Activated CD8-positive, alpha-beta memory T cell treated with anti-CD3 and anti-CD28 coated beads, Interleukin-2, amount 10 ng/mL, durations not matched to agents 7 days and 5 days (primary cell): ENCODE measurements around the gene ITGAE. TPM values are rescaled to one million over a fixed set of nuclear protein-coding genes. Genes with fewer than 3 reads are reported as not detected.
"Not testable (repeated sequence)": the region's sequence is repeated elsewhere in the genome, so short reads cannot be mapped to it uniquely, and the experiment has no call there.

Experiments
- ATAC-seq: fragments of 150-1000 bp; cut with Tn5 transposase; one replicate; pipeline ENCODE4 v1.10.0; 2021; ENCODE audit warnings: moderate library complexity
- CTCF ChIA-PET: fragments of 350-600 bp; sonication (Branson Sonifier 250); formaldehyde crosslinking; loops from one replicate; lab custom pipeline; 2021; ENCODE audit warnings: antibody characterized with exemption; lab: Charles Lee
- DNase-seq: peaks from one replicate; pipeline ENCODE4 v3.0.0-alpha.2; 2020
- H3K27ac Mint-ChIP-seq: one replicate; pipeline ENCODE4 v1.8.0; 2021; ENCODE audit warnings: mild to moderate bottlenecking, mixed read lengths
- H3K27me3 Mint-ChIP-seq: one replicate; pipeline ENCODE4 v1.8.0; 2021; ENCODE audit warnings: mixed read lengths
- H3K36me3 Mint-ChIP-seq: one replicate; pipeline ENCODE4 v1.8.0; 2021; ENCODE audit warnings: mild to moderate bottlenecking, mixed read lengths
- H3K4me1 Mint-ChIP-seq: one replicate; pipeline ENCODE4 v1.8.0; 2021; ENCODE audit warnings: mixed read lengths
- H3K4me3 Mint-ChIP-seq: one replicate; pipeline ENCODE4 v1.8.0; 2021; ENCODE audit warnings: mild to moderate bottlenecking, moderate library complexity, mixed read lengths
- H3K9me3 Mint-ChIP-seq: one replicate; pipeline ENCODE4 v1.8.0; 2022; ENCODE audit warnings: low read depth, mixed read lengths
- total RNA-seq, 2 experiments: library from RNA; stranded (reverse); gene quantifications; one replicate each; pipeline ENCODE4 v1.2.3, GENCODE V29; 2021

The ITGAE gene
- total RNA-seq, 2 experiments from 2014 or later = 54.4 to 70.9 TPM

DNA sequence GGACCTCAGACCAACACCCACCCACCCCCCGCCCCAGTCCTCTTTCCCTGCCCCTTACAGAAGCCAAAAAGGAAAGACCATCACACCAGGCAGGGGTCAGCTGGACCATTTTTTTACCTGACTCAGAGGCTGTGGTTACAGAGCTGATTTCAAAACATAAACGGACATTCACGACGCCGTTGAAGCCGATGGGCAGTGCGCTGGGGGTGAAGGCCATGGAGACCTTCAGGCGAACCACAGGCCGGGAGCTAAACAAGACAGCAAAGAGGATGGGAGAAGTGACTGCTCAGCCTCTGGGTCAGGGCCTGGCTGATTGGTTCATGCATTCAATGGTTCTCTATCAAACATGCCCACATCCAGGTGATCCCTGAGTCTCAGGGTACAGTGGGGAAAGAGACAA is 53.2 kb downstream of the ITGAE start:
- Mint-ChIP-seq H3K4me3 (no peak overlapping the region), H3K27ac (no peak overlapping the region), H3K4me1 (peaks cover 35% of the 10 kb centered on the region), H3K9me3 (no peaks in the 10 kb centered on the region), H3K36me3 (peaks cover 40% of the 10 kb centered on the region), H3K27me3 (no peaks in the 10 kb centered on the region)
- CTCF ChIA-PET = interaction anchor here (1.0 to 7.2 kb wide), 4 partner anchors 11 to 217 kb away, joined by 3 to 64 read pairs (median 5); partner anchors contain the start of gene NCBP3
- no peak for ATAC-seq
- DNase-seq = no peak

DNA sequence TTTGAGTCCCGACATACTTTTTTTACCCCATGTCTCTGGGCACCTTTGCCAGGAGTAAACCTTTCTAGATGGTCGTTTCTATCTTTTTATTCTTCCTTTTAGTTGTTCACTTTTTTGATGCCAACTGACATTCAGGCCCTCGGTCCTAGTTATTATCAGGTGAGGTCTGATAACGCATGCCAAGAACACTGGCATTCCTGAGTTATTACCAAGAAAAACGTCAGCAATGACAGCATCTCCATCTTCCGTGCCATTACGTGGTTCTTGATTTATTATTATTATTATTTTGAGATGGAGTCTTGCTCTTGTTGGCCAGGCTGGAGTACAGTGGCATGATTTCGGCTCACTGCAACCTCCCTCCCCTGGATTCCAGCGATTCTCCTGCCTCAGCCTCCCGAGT is 55.9 kb downstream of the ITGAE start:
- ATAC-seq (no peak), DNase-seq (no peak)
- CTCF ChIA-PET = interaction anchor here (0.6 kb wide), 1 partner anchor 41 kb away, joined by 3 read pairs; no protein-coding TSS in a partner anchor
- Mint-ChIP-seq H3K4me3 (no peak overlapping the region), H3K36me3 (peaks cover 44% of the 10 kb centered on the region), H3K4me1 (peaks cover 33% of the 10 kb centered on the region), H3K27me3 (no peaks in the 10 kb centered on the region), H3K27ac (no peak overlapping the region), H3K9me3 (no peaks in the 10 kb centered on the region)

DNA sequence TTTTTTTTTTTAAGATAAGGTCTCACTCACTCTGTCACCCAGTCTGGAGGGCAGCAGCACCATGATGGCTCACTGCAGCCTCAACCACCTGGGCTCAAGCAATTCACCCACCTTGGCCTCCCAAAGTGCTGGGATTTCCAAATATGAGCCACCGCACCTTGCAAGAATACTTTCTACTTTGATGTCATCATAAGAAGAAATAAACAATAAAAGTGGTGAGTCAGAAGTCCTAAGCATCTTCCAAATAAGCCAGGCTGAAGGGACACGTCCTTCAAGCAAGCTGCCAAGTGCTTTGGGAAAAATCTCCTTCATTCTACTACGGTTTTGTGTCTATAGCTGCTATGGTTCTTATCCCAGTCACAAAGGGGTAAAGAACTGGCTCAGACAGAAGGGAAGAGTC is 57.0 kb downstream of the ITGAE start:
- Mint-ChIP-seq H3K9me3 (no peaks in the 10 kb centered on the region), H3K27ac (no peak overlapping the region), H3K36me3 (peaks cover 44% of the 10 kb centered on the region), H3K4me3 (no peak overlapping the region), H3K4me1 (peaks cover 39% of the 10 kb centered on the region), H3K27me3 (no peaks in the 10 kb centered on the region)
- ATAC-seq (no peak), DNase-seq (no peak)
- CTCF ChIA-PET = no interaction called here

DNA sequence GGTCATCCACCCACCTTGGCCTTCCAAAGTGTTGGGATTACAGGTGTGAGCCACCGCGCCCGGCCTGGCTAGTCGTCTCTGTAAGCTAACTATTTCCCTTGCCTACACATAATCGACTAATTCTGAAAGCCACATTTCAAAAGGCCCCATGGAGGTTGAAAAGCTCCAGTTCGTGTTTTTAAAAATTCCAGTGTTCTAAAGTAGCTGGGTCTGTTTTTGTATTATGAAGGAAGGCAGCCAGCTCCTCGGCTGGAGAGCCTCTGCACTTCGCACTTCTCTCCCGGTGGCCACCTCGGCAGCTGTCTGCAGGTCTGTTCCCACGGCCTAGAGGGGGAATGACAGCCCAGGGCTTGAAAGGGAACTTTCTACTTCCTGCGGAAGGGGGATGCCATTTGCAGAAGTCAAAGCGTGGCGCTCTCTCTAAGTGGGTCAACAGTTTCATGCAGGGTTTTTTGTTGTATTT is 60.3 kb downstream of the ITGAE start:
- peak; percentile 35 for ATAC-seq

DNA sequence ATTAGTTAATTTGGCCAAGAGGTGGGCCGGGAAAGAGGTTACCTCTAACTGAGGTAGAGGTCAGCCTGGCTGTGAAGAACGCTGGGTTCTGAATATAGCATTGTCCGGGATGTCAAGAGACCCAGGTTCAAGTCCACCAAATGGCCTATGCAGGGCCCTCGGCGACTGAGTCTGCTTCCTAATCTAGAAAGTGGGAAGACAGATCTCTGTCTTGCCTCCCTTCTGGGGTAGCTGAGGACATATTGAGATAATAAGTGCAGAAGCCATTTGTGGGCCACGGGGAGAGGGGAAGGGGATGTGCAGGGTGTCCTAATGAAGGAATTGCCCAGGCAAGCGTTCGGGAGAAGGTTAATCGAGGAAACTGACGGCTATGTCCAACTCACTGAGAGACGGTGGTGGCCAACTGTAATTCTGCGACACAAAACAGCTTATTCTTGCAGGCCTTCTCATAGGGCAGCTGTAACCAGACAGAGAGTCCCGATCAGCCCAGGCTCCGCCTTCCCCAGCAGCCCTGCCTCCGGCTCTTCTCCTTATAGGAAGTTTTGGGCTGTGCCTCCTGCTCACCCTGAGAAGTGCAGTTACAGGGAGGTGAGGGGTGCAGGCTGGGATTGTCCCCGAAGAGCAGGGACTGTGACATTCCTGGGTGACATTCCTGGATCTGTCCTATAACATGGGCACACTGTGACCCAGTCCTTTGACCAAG is 61.4 kb downstream of the ITGAE start:
- Mint-ChIP-seq H3K36me3 (peaks cover 23% of the 10 kb centered on the region), H3K9me3 (no peaks in the 10 kb centered on the region), H3K27ac (peak overlapping the region; percentile 59), H3K4me1 (peaks cover 55% of the 10 kb centered on the region), H3K4me3 (no peak overlapping the region), H3K27me3 (no peaks in the 10 kb centered on the region)
- CTCF ChIA-PET = interaction anchor here (1.0 to 8.2 kb wide), 24 partner anchors 10 to 173 kb away, joined by 3 to 283 read pairs (median 18); partner anchors contain the start of genes HASPIN, ITGAE, NCBP3 and P2RX5
- ATAC-seq (no peak), DNase-seq (no peak)

More for the DNA sequence above, 60.3 kb downstream of the ITGAE start:
- no peaks in the 10 kb centered on the region for H3K9me3 Mint-ChIP-seq
- H3K4me3 Mint-ChIP-seq = no peak overlapping the region
- peaks cover 29% of the 10 kb centered on the region for H3K36me3 Mint-ChIP-seq
- CTCF ChIA-PET = interaction anchor here (0.7 to 8.2 kb wide), 21 partner anchors 9 to 1692 kb away, joined by 3 to 283 read pairs (median 5); partner anchors contain the start of genes HASPIN, ITGAE and NCBP3
- peaks cover 55% of the 10 kb centered on the region for H3K4me1 Mint-ChIP-seq
- H3K27ac Mint-ChIP-seq = peak overlapping the region; percentile 77
- H3K27me3 Mint-ChIP-seq = no peaks in the 10 kb centered on the region
- peak; percentile 61 for DNase-seq

DNA sequence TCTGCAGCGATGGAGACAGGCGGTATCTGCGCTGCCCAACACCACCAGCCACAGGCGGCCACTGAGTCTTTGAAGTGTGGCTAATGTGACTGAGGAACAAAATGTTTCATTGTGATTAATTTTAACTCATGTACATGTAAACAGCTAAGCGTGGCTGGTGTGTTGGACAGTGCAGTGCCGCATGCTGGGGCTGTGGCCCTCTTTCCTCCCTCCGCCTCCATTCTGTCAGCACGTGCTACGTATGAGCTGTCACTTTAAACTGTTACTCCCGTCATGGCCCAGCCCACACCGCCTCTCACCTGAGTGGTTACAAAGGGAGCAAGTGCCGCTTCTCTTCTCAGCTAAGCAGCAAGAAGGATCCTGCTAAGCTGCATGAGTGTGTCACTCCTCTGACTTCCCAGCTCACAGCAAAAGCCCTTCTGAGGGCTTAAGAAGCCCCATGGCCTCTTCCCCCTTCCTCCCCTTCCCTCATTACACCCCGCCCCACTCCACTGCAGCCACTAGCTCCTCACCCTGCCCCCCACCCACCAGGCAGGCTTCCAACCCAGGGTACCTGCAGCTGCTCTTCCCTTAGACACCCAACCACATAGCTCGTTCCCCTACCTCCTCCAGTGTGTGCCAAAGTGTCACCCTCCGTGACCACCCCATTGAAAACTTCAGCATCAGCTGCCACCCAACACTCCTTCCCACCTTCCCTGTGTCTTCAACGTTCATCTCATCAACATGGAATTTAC is 62.3 kb downstream of the ITGAE start:
- no peaks in the 10 kb centered on the region for H3K9me3 Mint-ChIP-seq
- H3K27ac Mint-ChIP-seq = peak overlapping the region; percentile 34
- H3K4me3 Mint-ChIP-seq = no peak overlapping the region
- CTCF ChIA-PET = interaction anchor here (0.7 to 8.2 kb wide), 32 partner anchors 11 to 178 kb away, joined by 3 to 283 read pairs (median 18); partner anchors contain the start of genes HASPIN, ITGAE, NCBP3 and P2RX1
- H3K4me1 Mint-ChIP-seq = peaks cover 58% of the 10 kb centered on the region
- no peaks in the 10 kb centered on the region for H3K27me3 Mint-ChIP-seq
- H3K36me3 Mint-ChIP-seq = peaks cover 20% of the 10 kb centered on the region
- ATAC-seq = peak; percentile 63
- peak; percentile 80 for DNase-seq

DNA sequence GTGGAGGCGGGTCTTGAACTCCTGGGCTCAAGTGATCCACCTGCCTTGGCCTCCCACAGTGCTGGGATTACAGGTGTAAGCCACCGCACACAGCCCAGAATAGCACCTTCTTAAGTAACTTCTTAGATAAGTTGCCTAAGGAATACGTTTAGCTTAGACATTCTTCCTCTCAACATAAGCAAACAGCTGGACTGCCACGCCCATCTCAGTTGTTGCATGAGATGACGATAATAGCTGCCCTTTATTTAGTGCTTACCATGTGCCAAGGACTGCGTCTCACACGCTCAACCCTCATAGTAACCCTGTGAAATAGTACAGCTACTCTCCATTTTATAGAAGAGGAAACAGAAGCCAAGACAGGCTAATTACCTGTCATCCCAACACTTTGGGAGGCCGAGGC is 65.5 kb downstream of the ITGAE start:
- no peaks in the 10 kb centered on the region for H3K27me3 Mint-ChIP-seq
- H3K36me3 Mint-ChIP-seq = peaks cover 5% of the 10 kb centered on the region
- CTCF ChIA-PET = interaction anchor here (0.8 to 8.2 kb wide), 15 partner anchors 8 to 235 kb away, joined by 3 to 283 read pairs (median 25); partner anchors contain the start of genes HASPIN and NCBP3
- ATAC-seq = no peak
- no peak overlapping the region for H3K4me3 Mint-ChIP-seq
- peaks cover 39% of the 10 kb centered on the region for H3K4me1 Mint-ChIP-seq
- DNase-seq = no peak
- no peaks in the 10 kb centered on the region for H3K9me3 Mint-ChIP-seq
- H3K27ac Mint-ChIP-seq = no peak overlapping the region

DNA sequence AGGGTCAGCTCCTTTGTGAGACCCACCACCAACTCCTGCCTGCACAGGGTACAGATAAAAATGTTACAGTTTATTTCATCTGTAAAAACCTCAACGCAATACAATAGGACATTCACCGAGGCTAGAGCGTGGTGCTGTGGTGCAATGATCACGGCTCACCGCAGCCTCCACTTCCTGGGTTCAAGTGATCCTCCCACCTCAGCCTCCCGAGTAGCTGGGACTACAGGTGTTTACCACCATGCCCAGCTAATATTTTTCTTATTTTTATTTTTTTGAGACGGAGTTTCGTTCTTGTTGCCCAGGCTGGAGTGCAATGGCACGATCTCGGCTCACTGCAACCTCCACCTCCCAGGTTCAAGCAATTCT is 66.1 kb downstream of the ITGAE start:
- not testable (repeated sequence) for H3K27ac Mint-ChIP-seq, ATAC-seq, H3K4me3 Mint-ChIP-seq, H3K9me3 Mint-ChIP-seq, H3K36me3 Mint-ChIP-seq, DNase-seq, H3K27me3 Mint-ChIP-seq
- peaks cover 32% of the 10 kb centered on the region for H3K4me1 Mint-ChIP-seq
- CTCF ChIA-PET = interaction anchor here (0.8 to 8.2 kb wide), 11 partner anchors 12 to 235 kb away, joined by 3 to 283 read pairs (median 10); partner anchors contain the start of genes HASPIN and NCBP3

DNA sequence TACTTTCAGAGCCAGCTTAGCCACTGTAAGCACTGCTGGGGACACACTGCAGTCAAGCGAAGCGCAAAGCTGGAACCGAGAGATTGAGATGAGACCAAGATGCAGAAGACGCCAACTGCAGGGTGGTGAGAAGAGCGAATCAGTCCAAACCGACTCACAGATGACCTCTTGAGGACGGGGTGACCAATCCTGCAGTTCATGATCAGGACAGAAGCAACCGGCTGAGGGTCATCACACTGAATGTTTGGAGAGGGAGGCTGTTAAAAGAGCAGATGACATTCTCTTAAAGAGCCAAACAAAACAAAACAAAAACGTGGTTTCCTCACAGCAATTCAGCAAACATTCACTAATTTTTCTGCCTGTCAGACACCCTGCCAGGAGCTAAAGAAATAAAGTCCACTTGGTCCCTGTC is 68.8 kb downstream of the ITGAE start:
- CTCF ChIA-PET = interaction anchor here (0.6 to 1.9 kb wide), 4 partner anchors 46 to 131 kb away, joined by 3 to 4 read pairs (median 4); no protein-coding TSS in a partner anchor
- Mint-ChIP-seq H3K27ac (no peak overlapping the region), H3K4me1 (peaks cover 14% of the 10 kb centered on the region), H3K36me3 (peaks cover 16% of the 10 kb centered on the region), H3K27me3 (no peaks in the 10 kb centered on the region), H3K4me3 (no peak overlapping the region), H3K9me3 (no peaks in the 10 kb centered on the region)
- ATAC-seq (no peak), DNase-seq (no peak)

DNA sequence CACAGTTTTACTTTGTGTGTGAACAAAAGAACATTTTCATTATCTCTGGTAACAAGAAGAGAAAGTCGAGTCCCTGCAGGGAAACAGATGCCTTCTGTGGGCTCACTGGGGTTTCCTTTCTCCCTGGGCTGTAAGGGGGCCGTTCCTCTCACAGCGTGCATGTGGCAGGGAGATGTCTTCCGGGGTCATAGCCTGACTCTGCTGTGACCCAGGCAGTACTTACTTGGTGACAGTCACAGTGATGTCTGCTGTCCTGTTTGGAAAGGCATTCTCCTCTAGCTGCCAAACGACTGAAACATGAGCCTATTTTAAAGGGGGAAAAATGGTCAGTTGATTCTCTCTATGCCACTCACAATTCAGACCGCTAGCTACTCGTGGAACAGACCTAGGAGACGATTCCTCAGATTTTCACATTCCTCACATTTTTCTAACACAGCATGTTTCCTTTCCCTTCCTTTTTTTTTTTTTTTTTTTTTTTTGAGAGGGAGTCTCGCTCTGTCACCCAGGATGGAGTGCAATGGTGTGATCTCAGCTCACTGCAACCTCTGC is 70.0 kb downstream of the ITGAE start:
- H3K27ac Mint-ChIP-seq = no peak overlapping the region
- H3K9me3 Mint-ChIP-seq = no peaks in the 10 kb centered on the region
- no peak for DNase-seq
- peaks cover 20% of the 10 kb centered on the region for H3K4me1 Mint-ChIP-seq
- peaks cover 24% of the 10 kb centered on the region for H3K36me3 Mint-ChIP-seq
- CTCF ChIA-PET = interaction anchor here (0.8 to 3.0 kb wide), 6 partner anchors 48 to 117 kb away, joined by 4 to 6 read pairs (median 4); no protein-coding TSS in a partner anchor
- no peak overlapping the region for H3K4me3 Mint-ChIP-seq
- no peaks in the 10 kb centered on the region for H3K27me3 Mint-ChIP-seq
- no peak for ATAC-seq

DNA sequence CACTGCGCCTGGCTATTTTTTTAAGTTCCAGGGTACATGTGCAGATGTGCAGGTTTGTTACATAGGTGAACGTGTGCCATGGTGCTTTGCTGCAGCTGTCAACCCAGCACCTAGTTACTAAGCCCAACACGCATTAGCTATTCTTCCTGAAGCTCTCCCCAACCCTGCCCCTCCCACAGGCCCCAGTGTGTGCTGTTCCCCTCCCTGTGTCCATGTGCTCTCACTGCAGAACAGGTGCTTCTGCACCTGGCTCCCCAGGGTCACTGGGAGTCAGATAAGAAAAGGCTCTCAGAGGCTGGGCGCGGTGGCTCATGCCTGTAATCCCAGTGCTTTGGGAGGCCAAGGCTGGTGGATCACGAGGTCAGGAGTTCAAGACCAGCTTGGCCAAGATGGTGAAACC is 71.1 kb downstream of the ITGAE start:
- H3K27ac Mint-ChIP-seq = no peak overlapping the region
- peaks cover 31% of the 10 kb centered on the region for H3K4me1 Mint-ChIP-seq
- DNase-seq (no peak), ATAC-seq (no peak)
- H3K9me3 Mint-ChIP-seq = no peaks in the 10 kb centered on the region
- CTCF ChIA-PET = interaction anchor here (3.0 to 4.1 kb wide), 2 partner anchors 8 to 115 kb away, joined by 6 to 41 read pairs; no protein-coding TSS in a partner anchor
- peaks cover 35% of the 10 kb centered on the region for H3K36me3 Mint-ChIP-seq
- H3K27me3 Mint-ChIP-seq = no peaks in the 10 kb centered on the region
- no peak overlapping the region for H3K4me3 Mint-ChIP-seq

DNA sequence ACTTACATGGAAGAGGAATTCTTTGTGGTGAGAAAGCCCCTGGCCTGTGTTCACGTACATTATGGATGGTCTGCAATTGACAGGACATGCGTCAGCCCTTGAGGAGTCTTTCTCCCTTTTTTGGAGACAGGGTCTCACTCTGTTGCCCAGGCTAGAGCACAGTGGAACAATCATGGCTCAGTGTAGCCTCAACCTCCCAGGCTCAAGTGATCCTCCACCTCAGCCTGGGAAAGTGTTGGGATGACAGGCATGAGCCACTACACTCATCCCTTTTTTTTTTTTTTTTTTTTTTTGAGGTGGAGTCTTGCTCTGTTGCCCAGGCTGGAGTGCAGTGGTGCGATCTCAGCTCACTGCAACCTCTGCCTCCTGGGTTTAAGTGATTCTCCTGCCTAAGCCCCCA is 72.9 kb downstream of the ITGAE start:
- H3K27ac Mint-ChIP-seq, H3K4me3 Mint-ChIP-seq, ATAC-seq, H3K9me3 Mint-ChIP-seq, DNase-seq, H3K27me3 Mint-ChIP-seq: not testable (repeated sequence)
- Mint-ChIP-seq H3K4me1 (peaks cover 35% of the 10 kb centered on the region), H3K36me3 (peaks cover 39% of the 10 kb centered on the region)
- CTCF ChIA-PET = interaction anchor here (1.0 to 4.1 kb wide), 7 partner anchors 9 to 99 kb away, joined by 3 to 41 read pairs (median 5); no protein-coding TSS in a partner anchor
